OCI-LY7 (cell line): ENCODE data around the gene FIBIN.

Experiments
- EZH2phosphoT487 ChIP-seq: fragments of 200-600 bp; sonication (generic); IDR thresholded peaks from 2 replicates; pipeline ENCODE4 v1.6.1; 2018; ENCODE audit warnings: low read depth, borderline replicate concordance, mild to moderate bottlenecking, mixed run types, antibody characterized with exemption, low read length, moderate library complexity, mixed read lengths
- TF ChIP-seq, protein P1 (sequence below): fragments of 200-600 bp; sonication (generic); conservative IDR thresholded peaks from 2 replicates; pipeline ENCODE4 v1.5.1; 2014; ENCODE audit warnings: mild to moderate bottlenecking, antibody characterized with exemption, low read length, moderate library complexity, mixed read lengths

GRCh38 chr11:26983645-26984044, 10.3 kb upstream of the FIBIN start:
- TF ChIP-seq, protein P1, sequence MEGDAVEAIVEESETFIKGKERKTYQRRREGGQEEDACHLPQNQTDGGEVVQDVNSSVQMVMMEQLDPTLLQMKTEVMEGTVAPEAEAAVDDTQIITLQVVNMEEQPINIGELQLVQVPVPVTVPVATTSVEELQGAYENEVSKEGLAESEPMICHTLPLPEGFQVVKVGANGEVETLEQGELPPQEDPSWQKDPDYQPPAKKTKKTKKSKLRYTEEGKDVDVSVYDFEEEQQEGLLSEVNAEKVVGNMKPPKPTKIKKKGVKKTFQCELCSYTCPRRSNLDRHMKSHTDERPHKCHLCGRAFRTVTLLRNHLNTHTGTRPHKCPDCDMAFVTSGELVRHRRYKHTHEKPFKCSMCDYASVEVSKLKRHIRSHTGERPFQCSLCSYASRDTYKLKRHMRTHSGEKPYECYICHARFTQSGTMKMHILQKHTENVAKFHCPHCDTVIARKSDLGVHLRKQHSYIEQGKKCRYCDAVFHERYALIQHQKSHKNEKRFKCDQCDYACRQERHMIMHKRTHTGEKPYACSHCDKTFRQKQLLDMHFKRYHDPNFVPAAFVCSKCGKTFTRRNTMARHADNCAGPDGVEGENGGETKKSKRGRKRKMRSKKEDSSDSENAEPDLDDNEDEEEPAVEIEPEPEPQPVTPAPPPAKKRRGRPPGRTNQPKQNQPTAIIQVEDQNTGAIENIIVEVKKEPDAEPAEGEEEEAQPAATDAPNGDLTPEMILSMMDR = no peak
- TF ChIP-seq EZH2phosphoT487 = no peak
